GM18870 (cell line): ENCODE measurements around the gene OGFOD1.

Source experiments
- ATAC-seq: cut with Tn5 transposase; IDR thresholded peaks from one replicate; pipeline ENCODE4 v1.9.1; 2021; ENCODE audit warnings: moderate library complexity; ENCODE audit not compliant: unreplicated experiment

OGFOD1 gene

GRCh38 chr16:56450986-56451752, at the start of gene OGFOD1, which contains the start of gene NUDT21:
TSS of gene OGFOD1 (plus strand) at chr16:56451554. CDS start at chr16:56451613, 59 bp downstream.
TSS of gene NUDT21 (minus strand) at chr16:56451332. CDS start at chr16:56451202, 130 bp downstream.
- ATAC-seq, result peak; percentile 96

- no peak for ATAC-seq
These were observed 45.2 kb upstream of the OGFOD1 start for GRCh38 chr16:56405977-56406672.

GRCh38 chr16:56408379-56409098, 42.8 kb upstream of the OGFOD1 start:
- ATAC-seq, result no peak

- ATAC-seq, result no peak
These were observed 42.2 kb upstream of the OGFOD1 start for GRCh38 chr16:56409195-56409594.

GRCh38 chr16:56411123-56411522, 40.2 kb upstream of the OGFOD1 start:
- ATAC-seq, result no peak

- no peak for ATAC-seq
These were observed 39.7 kb upstream of the OGFOD1 start for GRCh38 chr16:56411624-56412023.

- no peak for ATAC-seq
These were observed 38.0 kb upstream of the OGFOD1 start for GRCh38 chr16:56413381-56413780.

- ATAC-seq, result no peak
These were observed 37.0 kb upstream of the OGFOD1 start for GRCh38 chr16:56414366-56414765.

GRCh38 chr16:56415875-56416274, 35.5 kb upstream of the OGFOD1 start:
- ATAC-seq, result no peak

- no peak for ATAC-seq
These were observed 34.2 kb upstream of the OGFOD1 start for GRCh38 chr16:56417138-56417537.

GRCh38 chr16:56419740-56420548, 31.4 kb upstream of the OGFOD1 start:
- ATAC-seq, result no peak

- no peak for ATAC-seq
These were observed 30.7 kb upstream of the OGFOD1 start for GRCh38 chr16:56420613-56421012.

- ATAC-seq, result no peak
These were observed 30.0 kb upstream of the OGFOD1 start for GRCh38 chr16:56421313-56421712.

- ATAC-seq, result no peak
These were observed 29.2 kb upstream of the OGFOD1 start for GRCh38 chr16:56421976-56422669.

- ATAC-seq, result no peak
These were observed 28.4 kb upstream of the OGFOD1 start for GRCh38 chr16:56422896-56423441.

GRCh38 chr16:56423584-56424403, 27.6 kb upstream of the OGFOD1 start:
- ATAC-seq, result no peak

- no peak for ATAC-seq
These were observed 27.0 kb upstream of the OGFOD1 start for GRCh38 chr16:56424404-56424764.

GRCh38 chr16:56424791-56425438, 26.4 kb upstream of the OGFOD1 start:
- no peak for ATAC-seq

GRCh38 chr16:56425439-56425832, 25.9 kb upstream of the OGFOD1 start, which contains the start of gene AMFR:
TSS of gene AMFR (minus strand) at chr16:56425545. CDS start at chr16:56425327, 218 bp downstream.
- no peak for ATAC-seq
